SU-DHL-6 (cell line): ENCODE measurements around the gene PLPP6.

Experiments used
- H2AFZ ChIP-seq: fragments of 200-600 bp; sonication (generic); 2 replicates; pipeline ENCODE4 v1.6.1; 2014; ENCODE audit warnings: low read depth, mild to moderate bottlenecking, moderate library complexity, mixed read lengths, antibody characterized with exemption, low read length; ENCODE audit not compliant: severe bottlenecking
- H3F3A ChIP-seq: fragments of 200-600 bp; shearing (Covaris generic); 2 replicates; pipeline ENCODE4 v1.6.0; 2016; ENCODE audit warnings: antibody characterized with exemption, mild to moderate bottlenecking; ENCODE audit not compliant: insufficient read depth
- H3K27ac ChIP-seq: fragments of 200-600 bp; sonication (generic); 2 replicates; pipeline ENCODE4 v1.5.1; 2016; ENCODE audit warnings: low read depth, mild to moderate bottlenecking, low read length, moderate library complexity, mixed read lengths
- H3K27me3 ChIP-seq: fragments of 200-600 bp; sonication (generic), shearing (Covaris generic); 2 replicates; pipeline ENCODE4 v1.6.0; 2014; ENCODE audit warnings: mild to moderate bottlenecking, low read length
- H3K36me3 ChIP-seq: fragments of 200-600 bp; sonication (generic); 2 replicates; pipeline ENCODE4 v1.6.1; 2014; ENCODE audit warnings: mild to moderate bottlenecking, low read length, mixed read lengths
- H3K4me2 ChIP-seq: fragments of 300-600, 200-600 bp; shearing (Covaris generic), sonication (generic); 2 replicates; pipeline ENCODE4 v1.6.0; 2014; ENCODE audit warnings: low read length, low read depth, mild to moderate bottlenecking; ENCODE audit not compliant: poor library complexity, severe bottlenecking
- H3K4me3 ChIP-seq: fragments of 200-600 bp; sonication (generic); 2 replicates; pipeline ENCODE4 v1.5.1; 2014; ENCODE audit warnings: antibody characterized with exemption, low read length, mild to moderate bottlenecking, mixed read lengths; ENCODE audit not compliant: insufficient read depth, poor library complexity, severe bottlenecking
- H3K79me2 ChIP-seq: fragments of 200-600 bp; sonication (generic); 2 replicates; pipeline ENCODE4 v1.6.1; 2014; ENCODE audit warnings: mild to moderate bottlenecking, low read length, moderate library complexity; ENCODE audit not compliant: insufficient read depth
- H3K9ac ChIP-seq: fragments of 200-600 bp; sonication (generic); 2 replicates; pipeline ENCODE4 v1.7.0; 2014; ENCODE audit warnings: mild to moderate bottlenecking, low read length
- H3K9me2 ChIP-seq: fragments of 200-600 bp; sonication (generic); replicated peaks from 2 replicates; pipeline ENCODE4 v1.6.1; 2014; ENCODE audit warnings: low read length; ENCODE audit not compliant: insufficient read depth
- H3K9me3 ChIP-seq: fragments of 200-600 bp; sonication (generic); 2 replicates; pipeline ENCODE4 v1.6.1; 2014; ENCODE audit warnings: low read length, mixed read lengths; ENCODE audit not compliant: insufficient read depth
- H4K20me1 ChIP-seq: fragments of 200-600 bp; sonication (generic); 2 replicates; pipeline ENCODE4 v1.6.1; 2014; ENCODE audit warnings: low read depth, mild to moderate bottlenecking, antibody characterized with exemption, low read length, moderate library complexity, mixed read lengths
- CTCF ChIP-seq: fragments of 200-600 bp; sonication (generic); IDR thresholded peaks from one replicate; pipeline ENCODE4 v1.5.1; 2017; ENCODE audit warnings: antibody characterized with exemption, mild to moderate bottlenecking, low read length, moderate library complexity; ENCODE audit not compliant: insufficient read depth, poor library complexity, severe bottlenecking
- EZH2phosphoT487 ChIP-seq: fragments of 200-600 bp; sonication (generic), shearing (Covaris generic); conservative IDR thresholded peaks from 2 replicates; pipeline ENCODE4 v1.6.1; 2018; ENCODE audit warnings: mild to moderate bottlenecking, antibody characterized with exemption, low read length, moderate library complexity, mixed read lengths

PLPP6 gene

GRCh38 chr9:4661611-4662010 is 483 bp upstream of the PLPP6 start:
- TF ChIP-seq EZH2phosphoT487 (no peak), CTCF (no peak)
- Histone ChIP-seq H3K36me3 (no peaks in the 10 kb centered on the region), H2AFZ (peak overlapping the region; percentile 81), H3K4me3 (peak overlapping the region; percentile 67), H3K4me2 (peak overlapping the region; percentile 50), H3K27ac (no peak overlapping the region), H4K20me1 (no peaks in the 10 kb centered on the region), H3F3A (peaks cover 6% of the 10 kb centered on the region), H3K9me3 (no peaks in the 10 kb centered on the region), H3K79me2 (no peaks in the 10 kb centered on the region), H3K9ac (peak overlapping the region; percentile 71), H3K27me3 (no peaks in the 10 kb centered on the region), H3K9me2 (no peaks in the 10 kb centered on the region)

GRCh38 chr9:4662989-4663792 is 1.1 kb downstream of the PLPP6 start:
- Histone ChIP-seq H3K36me3 (no peaks in the 10 kb centered on the region), H3K27ac (no peak overlapping the region), H2AFZ (peak overlapping the region; percentile 81), H3K4me2 (peak overlapping the region; percentile 50), H3K79me2 (no peaks in the 10 kb centered on the region), H3K9ac (peak overlapping the region; percentile 71), H3F3A (peaks cover 6% of the 10 kb centered on the region), H4K20me1 (no peaks in the 10 kb centered on the region), H3K4me3 (peak overlapping the region; percentile 67), H3K9me2 (no peaks in the 10 kb centered on the region), H3K27me3 (no peaks in the 10 kb centered on the region), H3K9me3 (no peaks in the 10 kb centered on the region)
- TF ChIP-seq CTCF, result no peak
- no peak for TF ChIP-seq EZH2phosphoT487

- Histone ChIP-seq H3K4me2 (peak overlapping the region; percentile 50), H3K9me2 (no peaks in the 10 kb centered on the region), H3K79me2 (no peaks in the 10 kb centered on the region), H4K20me1 (no peaks in the 10 kb centered on the region), H2AFZ (no peak overlapping the region), H3K36me3 (no peaks in the 10 kb centered on the region), H3K4me3 (no peak overlapping the region), H3K27ac (no peak overlapping the region), H3K27me3 (no peaks in the 10 kb centered on the region), H3K9ac (no peak overlapping the region), H3F3A (peaks cover 6% of the 10 kb centered on the region), H3K9me3 (no peaks in the 10 kb centered on the region)
- TF ChIP-seq EZH2phosphoT487 (no peak), CTCF (no peak)
Observed at GRCh38 chr9:4663956-4664355, 1.9 kb downstream of the PLPP6 start.
